Measurements from ENCODE around the gene DCLK1.

- TF ChIP-seq CTCF (conservative IDR thresholded peaks at IDR 0.05 in 1 of 2, IDR thresholded peaks at IDR 0.05 in 1 of 2; ENCODE audit: extremely low read depth in 1 of 2, insufficient read depth in 1 of 2, low read depth in 1 of 2, low read length in 2 of 2) (no peak), EZH2 (IDR thresholded peaks at IDR 0.05; ENCODE audit: borderline replicate concordance, low read length) (no peak)
Measured at GRCh38 chr13:36054041-36054440, 77.1 kb downstream of the DCLK1 start.
